HEK293T (cell line): ENCODE data around the gene SERPINF2.
"Not testable (repeated sequence)": the region's sequence is repeated elsewhere in the genome, so short reads cannot be mapped to it uniquely, and the experiment has no call there.

Experiments
- CTCF ChIA-PET: fragments of 350-600 bp; formaldehyde crosslinking; extraction: SDS; loops from one replicate; lab custom pipeline; 2021; ENCODE audit warnings: antibody characterized with exemption, inconsistent platforms; lab: Yijun Ruan, JAX
- POLR2A ChIA-PET: fragments of 350-600 bp; formaldehyde crosslinking; extraction: SDS; loops from one replicate; lab custom pipeline; 2020; ENCODE audit warnings: antibody characterized with exemption, inconsistent platforms; lab: Yijun Ruan, JAX
- DNase-seq: peaks from one replicate; pipeline ENCODE4 v3.0.0; 2012; ENCODE audit warnings: mixed read lengths; ENCODE audit errors: extremely low spot score
- ARNT ChIP-seq: fragments of 450-650 bp; IDR thresholded peaks from 2 replicates; pipeline ENCODE4 v1.6.1; 2017; ENCODE audit warnings: mild to moderate bottlenecking
- BHLHE40 ChIP-seq: fragments of 450-650 bp; IDR thresholded peaks from 2 replicates; pipeline ENCODE4 v1.6.1; 2016; ENCODE audit warnings: mild to moderate bottlenecking, moderate library complexity, borderline replicate concordance
- CTBP1 ChIP-seq: fragments of 450-650 bp; IDR thresholded peaks from 2 replicates; pipeline ENCODE4 v1.6.1; 2016; ENCODE audit warnings: borderline replicate concordance
- ELF4 ChIP-seq: fragments of 450-650 bp; IDR thresholded peaks from 2 replicates; pipeline ENCODE4 v1.6.1; 2017; ENCODE audit warnings: antibody characterized with exemption
- FOXA1 ChIP-seq: fragments of 450-650 bp; IDR thresholded peaks from 2 replicates; pipeline ENCODE4 v1.6.1; 2016; ENCODE audit warnings: mild to moderate bottlenecking
- FOXK2 ChIP-seq: fragments of 450-650 bp; IDR thresholded peaks from 2 replicates; pipeline ENCODE4 v1.6.1; 2016; ENCODE audit warnings: mild to moderate bottlenecking
- FOXM1 ChIP-seq: fragments of 450-650 bp; IDR thresholded peaks from 2 replicates; pipeline ENCODE4 v1.6.1; 2017; ENCODE audit warnings: mild to moderate bottlenecking, borderline replicate concordance
- HDGF ChIP-seq: fragments of 450-650 bp; IDR thresholded peaks from 2 replicates; pipeline ENCODE4 v1.6.1; 2017; ENCODE audit warnings: antibody characterized with exemption, borderline replicate concordance
- L3MBTL2 ChIP-seq: fragments of 450-650 bp; conservative IDR thresholded peaks from 2 replicates; pipeline ENCODE4 v1.6.1; 2016; ENCODE audit warnings: mild to moderate bottlenecking
- LEF1 ChIP-seq: fragments of 450-650 bp; IDR thresholded peaks from 2 replicates; pipeline ENCODE4 v1.6.1; 2017; ENCODE audit warnings: mild to moderate bottlenecking, borderline replicate concordance
- NFRKB ChIP-seq: fragments of 450-650 bp; IDR thresholded peaks from 2 replicates; pipeline ENCODE4 v1.6.1; 2016; ENCODE audit warnings: mild to moderate bottlenecking, moderate library complexity
- PKNOX1 ChIP-seq: fragments of 450-650 bp; IDR thresholded peaks from 2 replicates; pipeline ENCODE4 v1.6.1; 2016
- SP1 ChIP-seq: fragments of 450-650 bp; IDR thresholded peaks from 2 replicates; pipeline ENCODE4 v1.6.1; 2017
- SUZ12 ChIP-seq: fragments of 450-650 bp; IDR thresholded peaks from 2 replicates; pipeline ENCODE4 v1.6.1; 2016; ENCODE audit warnings: mild to moderate bottlenecking
- TARDBP ChIP-seq: fragments of 450-650 bp; IDR thresholded peaks from 2 replicates; pipeline ENCODE4 v1.6.1; 2016
- ZNF384 ChIP-seq: fragments of 450-650 bp; IDR thresholded peaks from 2 replicates; pipeline ENCODE4 v1.6.1; 2016

SERPINF2 gene

GRCh38 chr17:1742371-1743087 lies at the start of gene SERPINF2:
SERPINF2 (plus strand) TSS chr17:1742871; CDS start chr17:1744996, 2,125 bp downstream.
- no peak for DNase-seq
- TF ChIP-seq BHLHE40 (no peak), SP1 (no peak), FOXK2 (no peak), L3MBTL2 (no peak), ELF4 (no peak), TARDBP (no peak), LEF1 (no peak), HDGF (no peak), CTBP1 (no peak), SUZ12 (no peak), NFRKB (no peak)
- CTCF ChIA-PET, result no interaction called here
- POLR2A ChIA-PET, result no interaction called here

- POLR2A ChIA-PET, result interaction anchor here (1.2 kb wide), 1 partner anchor 24 kb away, joined by 3 read pairs; no protein-coding TSS in a partner anchor
- TF ChIP-seq PKNOX1, result no peak
- TF ChIP-seq SP1, result no peak
- no peak for TF ChIP-seq CTBP1
- no peak for TF ChIP-seq FOXA1
- TF ChIP-seq SUZ12, result no peak
- no peak for TF ChIP-seq HDGF
- TF ChIP-seq NFRKB, result no peak
- TF ChIP-seq FOXK2, result no peak
- no peak for DNase-seq
- CTCF ChIA-PET, result interaction anchor here (0.6 kb wide), 1 partner anchor 28 kb away, joined by 3 read pairs; no protein-coding TSS in a partner anchor
These were observed 49.3 kb upstream of the SERPINF2 start for GRCh38 chr17:1693339-1693738.

GRCh38 chr17:1695365-1695764 lies 47.3 kb upstream of the SERPINF2 start:
- ChIA-PET POLR2A (no interaction called here), CTCF (no interaction called here)
- TF ChIP-seq FOXA1 (no peak), FOXK2 (no peak), NFRKB (no peak), BHLHE40 (no peak), PKNOX1 (no peak), SUZ12 (no peak), L3MBTL2 (no peak), LEF1 (no peak), FOXM1 (no peak), ELF4 (no peak), ZNF384 (no peak), ARNT (no peak), HDGF (no peak), SP1 (no peak), CTBP1 (no peak), TARDBP (no peak)
- no peak for DNase-seq

- ChIA-PET POLR2A (interaction anchor here (0.6 kb wide), 1 partner anchor 16 kb away, joined by 4 read pairs; no protein-coding TSS in a partner anchor), CTCF (no interaction called here)
- no peak for DNase-seq
- TF ChIP-seq L3MBTL2, result no peak
- no peak for TF ChIP-seq HDGF
- no peak for TF ChIP-seq ZNF384
- TF ChIP-seq CTBP1, result no peak
- no peak for TF ChIP-seq PKNOX1
These were observed 45.0 kb upstream of the SERPINF2 start for GRCh38 chr17:1697681-1698080.

DNA sequence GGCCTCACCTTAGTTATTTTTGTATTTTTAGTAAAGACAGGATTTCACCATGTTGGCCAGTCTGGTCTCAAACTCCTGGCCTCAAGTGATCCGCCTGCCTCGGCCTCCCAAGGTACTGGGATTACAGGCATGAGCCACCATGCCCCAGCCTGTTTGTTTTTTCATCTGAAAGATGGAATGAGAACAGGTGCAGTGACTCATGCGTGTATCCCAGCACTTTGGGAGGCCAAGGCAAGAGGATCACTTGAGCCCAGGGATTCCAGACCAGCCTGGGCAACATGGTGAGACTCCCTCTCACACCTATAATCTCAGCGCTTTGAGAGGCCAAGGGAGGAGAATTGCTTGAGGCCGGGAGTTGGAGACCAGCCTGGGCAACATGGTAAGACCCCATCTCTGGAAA lies 42.8 kb upstream of the SERPINF2 start:
- CTCF ChIA-PET, result interaction anchor here (0.6 kb wide), 1 partner anchor 189 kb away, joined by 3 read pairs; no protein-coding TSS in a partner anchor

DNA sequence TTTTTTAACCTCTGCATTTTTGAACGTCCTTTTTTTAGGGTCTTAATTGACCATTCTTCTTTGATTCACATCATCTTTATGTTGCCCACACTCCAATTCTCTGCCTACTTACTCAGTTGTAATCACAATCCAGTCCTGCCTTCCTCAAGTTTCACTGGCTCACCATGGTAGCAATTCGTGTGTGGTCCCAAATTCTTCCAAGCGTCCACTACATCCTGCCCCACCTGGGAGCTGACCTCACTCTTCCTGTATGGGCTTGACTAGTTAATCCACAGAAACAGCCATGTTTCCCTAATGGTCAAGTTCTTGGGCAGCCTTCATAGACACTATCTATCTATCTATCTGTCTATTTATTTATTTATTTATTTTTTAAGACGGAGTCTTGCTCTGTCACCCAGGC lies 39.6 kb upstream of the SERPINF2 start:
- ChIA-PET POLR2A (interaction anchor here (0.6 to 0.8 kb wide), 2 partner anchors 14 to 19 kb away, joined by 3 read pairs; no protein-coding TSS in a partner anchor), CTCF (no interaction called here)
- DNase-seq, result no peak
- TF ChIP-seq L3MBTL2 (no peak), TARDBP (no peak), SP1 (no peak), HDGF (no peak), FOXM1 (no peak), LEF1 (no peak)

More for the DNA sequence above, 42.8 kb upstream of the SERPINF2 start:
- DNase-seq, POLR2A ChIA-PET: not testable (repeated sequence)
